ENCODE data around the gene PPIF.

DNA sequence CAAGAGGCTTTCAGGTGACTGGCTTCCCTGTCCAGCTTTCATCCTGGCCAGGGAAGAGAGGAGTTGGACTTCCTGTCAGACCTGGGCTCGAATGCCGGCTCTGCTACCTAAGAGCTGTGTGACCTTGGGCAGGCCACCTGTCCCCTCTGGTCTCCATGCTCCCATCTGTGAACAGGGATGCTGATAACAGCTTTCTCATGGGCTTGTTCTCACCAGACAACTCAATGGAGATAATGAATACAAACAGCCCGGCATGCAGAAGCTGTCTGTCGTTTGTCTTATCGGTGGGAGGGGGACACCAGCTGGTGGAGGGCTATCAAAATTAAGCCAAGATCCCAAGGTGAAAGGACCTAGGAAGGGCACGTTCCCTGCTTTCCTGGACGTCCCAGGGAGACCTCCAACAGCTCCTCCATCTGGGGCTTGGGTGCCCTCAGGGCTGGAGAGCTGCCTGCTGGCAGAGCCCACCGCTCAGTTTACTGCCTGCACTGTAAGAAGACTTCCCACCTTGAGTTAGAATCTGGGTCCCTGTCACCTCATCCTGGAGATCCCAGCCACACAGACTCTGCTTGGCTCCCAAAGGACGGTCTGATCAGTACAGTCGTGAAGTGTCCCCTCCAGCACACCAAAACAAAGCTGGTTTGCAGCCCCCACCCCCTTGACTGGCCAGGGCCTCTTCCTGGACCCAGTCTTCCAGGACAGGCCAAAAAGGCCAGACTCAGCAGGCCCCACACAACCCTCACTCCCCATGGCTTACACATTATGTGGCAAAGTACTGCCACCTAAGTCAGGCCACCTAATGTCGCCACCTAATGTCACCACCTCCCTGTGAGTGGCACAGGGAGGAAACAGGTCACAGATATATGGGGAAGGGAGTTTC, 40.9 kb downstream of the PPIF start:
- TF ChIP-seq, protein P1, sequence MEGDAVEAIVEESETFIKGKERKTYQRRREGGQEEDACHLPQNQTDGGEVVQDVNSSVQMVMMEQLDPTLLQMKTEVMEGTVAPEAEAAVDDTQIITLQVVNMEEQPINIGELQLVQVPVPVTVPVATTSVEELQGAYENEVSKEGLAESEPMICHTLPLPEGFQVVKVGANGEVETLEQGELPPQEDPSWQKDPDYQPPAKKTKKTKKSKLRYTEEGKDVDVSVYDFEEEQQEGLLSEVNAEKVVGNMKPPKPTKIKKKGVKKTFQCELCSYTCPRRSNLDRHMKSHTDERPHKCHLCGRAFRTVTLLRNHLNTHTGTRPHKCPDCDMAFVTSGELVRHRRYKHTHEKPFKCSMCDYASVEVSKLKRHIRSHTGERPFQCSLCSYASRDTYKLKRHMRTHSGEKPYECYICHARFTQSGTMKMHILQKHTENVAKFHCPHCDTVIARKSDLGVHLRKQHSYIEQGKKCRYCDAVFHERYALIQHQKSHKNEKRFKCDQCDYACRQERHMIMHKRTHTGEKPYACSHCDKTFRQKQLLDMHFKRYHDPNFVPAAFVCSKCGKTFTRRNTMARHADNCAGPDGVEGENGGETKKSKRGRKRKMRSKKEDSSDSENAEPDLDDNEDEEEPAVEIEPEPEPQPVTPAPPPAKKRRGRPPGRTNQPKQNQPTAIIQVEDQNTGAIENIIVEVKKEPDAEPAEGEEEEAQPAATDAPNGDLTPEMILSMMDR (IDR thresholded peaks at IDR 0.05) = no peak
- TF ChIP-seq POLR2AphosphoS5 (IDR thresholded peaks at IDR 0.05) (no peak), POLR2A (IDR thresholded peaks at IDR 0.05) (no peak)
